Stimulated activated CD4-positive, alpha-beta T cell treated with anti-CD3 and anti-CD28 coated beads, Interleukin-2, amount 100 ng/mL, for 4 hours (primary cell): Measurements from ENCODE around the gene MTHFD1L.
"Not testable (repeated sequence)": the region's sequence is repeated elsewhere in the genome, so short reads cannot be mapped to it uniquely, and the experiment has no call there.

ENCODE experiments used
- DNase-seq: peaks from one replicate; pipeline ENCODE4 v3.0.0-alpha.2; 2020; ENCODE audit warnings: low read depth

The MTHFD1L gene

GRCh38 chr6:151015101-151015700 is 149.7 kb downstream of the MTHFD1L start:
- no peak for DNase-seq

GRCh38 chr6:151016107-151016506 is 150.6 kb downstream of the MTHFD1L start:
- no peak for DNase-seq

- DNase-seq, result no peak
Observed at GRCh38 chr6:151018046-151018445, 152.5 kb downstream of the MTHFD1L start.

GRCh38 chr6:151018911-151019782 is 153.6 kb downstream of the MTHFD1L start:
- DNase-seq, result no peak

- no peak for DNase-seq
Observed at GRCh38 chr6:151021896-151022295, 156.4 kb downstream of the MTHFD1L start.

GRCh38 chr6:151022492-151022891 is 157.0 kb downstream of the MTHFD1L start:
- DNase-seq, result no peak

GRCh38 chr6:151023342-151023741 is 157.8 kb downstream of the MTHFD1L start:
- no peak for DNase-seq

GRCh38 chr6:151024597-151024996 is 159.1 kb downstream of the MTHFD1L start:
- no peak for DNase-seq

GRCh38 chr6:151025076-151025475 is 159.6 kb downstream of the MTHFD1L start:
- no peak for DNase-seq

- DNase-seq, result no peak
Observed at GRCh38 chr6:151026041-151026663, 160.7 kb downstream of the MTHFD1L start.

- DNase-seq, result no peak
Observed at GRCh38 chr6:151027295-151027747, 161.8 kb downstream of the MTHFD1L start.

GRCh38 chr6:151027936-151028838 is 162.7 kb downstream of the MTHFD1L start:
- DNase-seq, result no peak

- DNase-seq, result no peak
Observed at GRCh38 chr6:151029970-151030369, 164.5 kb downstream of the MTHFD1L start.

- DNase-seq, result no peak
Observed at GRCh38 chr6:151032034-151032433, 166.5 kb downstream of the MTHFD1L start.

- DNase-seq, result no peak
Observed at GRCh38 chr6:151034825-151035781, 169.6 kb downstream of the MTHFD1L start.

- DNase-seq, result not testable (repeated sequence)
Observed at GRCh38 chr6:151036211-151036721, 170.8 kb downstream of the MTHFD1L start.

- DNase-seq, result no peak
Observed at GRCh38 chr6:151036869-151037680, 171.6 kb downstream of the MTHFD1L start.

- no peak for DNase-seq
Observed at GRCh38 chr6:151038616-151039015, 173.1 kb downstream of the MTHFD1L start.

- not testable (repeated sequence) for DNase-seq
Observed at GRCh38 chr6:151040888-151041521, 175.5 kb downstream of the MTHFD1L start.
